ENCODE results near the gene RIPOR3.

GRCh38 chr20:50704514-50704913 is 13.2 kb upstream of the RIPOR3 start:
- TF ChIP-seq CTCF (IDR thresholded peaks at IDR 0.05): no peak
- TF ChIP-seq POLR2A (IDR thresholded peaks at IDR 0.05): no peak
